SW 1271 (cell line): ENCODE data around the gene RTP5.

Experiments
- DNase-seq, 2 experiments: peaks; one replicate each; lab custom pipeline; 2025; lab: John Stamatoyannopoulos, UW

Gene RTP5

GRCh38 chr2:241843321-241844065 is 26.0 kb upstream of the RTP5 start:
- DNase-seq, result no peak

DNA sequence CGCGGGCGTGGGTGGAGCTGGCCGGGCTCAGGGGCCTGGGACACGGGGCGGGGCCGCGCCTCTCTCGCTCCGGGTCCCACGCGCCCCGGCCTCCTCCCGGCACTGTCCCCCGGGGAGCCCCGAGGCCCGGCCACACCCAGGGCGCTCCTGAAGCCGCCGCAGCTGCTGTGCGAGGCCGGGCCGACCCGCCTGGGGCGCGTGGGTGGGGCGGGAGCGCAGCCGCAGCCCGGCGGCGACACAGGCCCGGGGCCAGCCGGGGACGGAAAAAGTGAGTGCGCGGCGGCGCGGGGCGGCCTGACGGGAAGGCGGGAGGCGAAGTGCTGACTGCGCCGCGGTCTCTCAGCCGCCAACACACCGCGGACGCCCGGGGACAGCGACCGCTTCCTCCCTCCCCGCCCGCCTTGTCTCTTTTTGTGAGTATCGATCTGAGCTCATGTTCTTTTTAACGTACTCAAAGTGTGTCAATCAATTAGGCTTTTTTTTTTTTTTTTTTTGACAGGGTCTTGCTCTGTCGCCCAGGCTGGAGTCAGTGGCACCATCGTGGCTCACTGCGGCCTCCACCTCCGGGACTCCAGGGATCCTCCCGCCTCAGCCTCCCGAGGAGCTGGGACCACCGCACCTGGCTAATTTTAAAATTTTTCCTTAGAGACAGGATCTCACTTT is 25.3 kb upstream of the RTP5 start:
- DNase-seq, result no peak

DNA sequence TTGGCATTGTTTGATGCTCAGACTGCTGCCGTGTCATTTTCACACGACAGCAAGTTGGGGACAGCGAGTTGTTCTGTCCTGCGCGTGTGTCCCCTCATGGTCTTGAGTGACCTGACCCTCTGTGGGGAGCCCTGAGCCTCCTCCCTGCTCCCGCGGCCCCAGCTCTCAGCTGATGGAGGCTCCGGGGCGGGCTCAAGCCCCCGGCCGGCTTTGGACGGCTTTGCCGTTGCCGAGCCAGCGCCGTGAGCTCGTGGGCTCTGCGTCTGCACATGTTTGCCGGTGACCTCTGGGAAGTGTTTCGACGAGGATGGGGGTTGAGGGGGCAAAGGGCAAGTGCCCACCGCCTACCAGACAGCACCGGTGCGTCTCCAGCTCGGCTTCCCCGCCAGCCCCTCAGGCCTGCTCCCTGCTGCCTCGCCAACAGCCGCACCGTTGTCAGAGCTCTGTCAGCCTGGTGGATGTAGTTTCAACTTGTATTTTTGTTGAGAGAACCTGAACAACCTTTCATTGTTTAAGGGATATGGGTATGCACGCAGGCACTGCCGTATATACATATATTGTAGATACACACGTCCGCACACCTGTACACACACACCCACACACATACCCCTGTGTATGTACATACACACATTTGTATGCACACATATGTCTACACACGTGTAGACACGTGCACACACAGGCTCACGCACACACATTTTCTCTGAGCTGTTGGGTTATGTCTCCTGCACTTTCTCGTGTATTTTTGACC is 24.5 kb upstream of the RTP5 start:
- DNase-seq, result no peak

GRCh38 chr2:241846406-241846805 is 23.1 kb upstream of the RTP5 start:
- no peak for DNase-seq

DNA sequence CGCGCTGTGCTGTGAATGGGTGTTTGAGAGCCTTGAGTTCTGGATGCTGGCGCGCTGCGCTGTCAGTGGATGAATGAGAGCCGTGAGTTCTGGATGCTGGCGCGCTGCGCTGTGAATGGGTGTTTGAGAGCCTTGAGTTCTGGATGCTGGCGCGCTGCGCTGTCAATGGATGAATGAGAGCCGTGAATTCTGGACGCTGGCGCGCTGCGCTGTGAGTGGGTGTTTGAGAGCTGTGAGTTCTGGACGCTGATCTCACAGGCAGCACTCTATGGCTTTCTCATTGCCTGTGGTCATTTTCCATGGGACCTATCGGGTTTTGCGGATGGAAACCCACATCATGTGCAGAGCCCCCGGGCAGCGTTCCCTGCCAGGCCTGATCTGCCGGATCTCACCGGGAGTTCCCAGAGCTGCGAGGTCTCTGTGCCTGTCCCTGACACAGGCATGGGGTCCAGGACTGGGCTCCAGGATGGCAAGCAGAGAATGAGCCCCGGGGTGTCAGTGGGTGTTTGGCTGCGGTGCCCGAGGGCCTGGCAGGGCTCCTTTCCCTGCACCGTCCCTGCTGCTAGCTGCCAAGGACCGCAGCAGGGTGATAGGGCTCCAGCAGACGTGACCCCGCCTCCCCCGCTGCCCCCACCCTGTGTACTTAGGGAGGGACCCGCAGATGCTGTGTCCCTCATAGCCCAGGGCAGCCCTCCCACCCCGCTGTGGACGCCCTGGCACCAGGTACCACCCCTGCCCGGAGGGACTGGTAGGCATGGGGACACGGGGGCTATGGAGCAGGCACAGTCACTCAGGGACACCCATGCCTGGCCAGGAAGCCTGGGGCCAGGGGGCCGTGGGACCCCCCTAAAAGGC is 20.5 kb upstream of the RTP5 start:
- no peak for DNase-seq

DNA sequence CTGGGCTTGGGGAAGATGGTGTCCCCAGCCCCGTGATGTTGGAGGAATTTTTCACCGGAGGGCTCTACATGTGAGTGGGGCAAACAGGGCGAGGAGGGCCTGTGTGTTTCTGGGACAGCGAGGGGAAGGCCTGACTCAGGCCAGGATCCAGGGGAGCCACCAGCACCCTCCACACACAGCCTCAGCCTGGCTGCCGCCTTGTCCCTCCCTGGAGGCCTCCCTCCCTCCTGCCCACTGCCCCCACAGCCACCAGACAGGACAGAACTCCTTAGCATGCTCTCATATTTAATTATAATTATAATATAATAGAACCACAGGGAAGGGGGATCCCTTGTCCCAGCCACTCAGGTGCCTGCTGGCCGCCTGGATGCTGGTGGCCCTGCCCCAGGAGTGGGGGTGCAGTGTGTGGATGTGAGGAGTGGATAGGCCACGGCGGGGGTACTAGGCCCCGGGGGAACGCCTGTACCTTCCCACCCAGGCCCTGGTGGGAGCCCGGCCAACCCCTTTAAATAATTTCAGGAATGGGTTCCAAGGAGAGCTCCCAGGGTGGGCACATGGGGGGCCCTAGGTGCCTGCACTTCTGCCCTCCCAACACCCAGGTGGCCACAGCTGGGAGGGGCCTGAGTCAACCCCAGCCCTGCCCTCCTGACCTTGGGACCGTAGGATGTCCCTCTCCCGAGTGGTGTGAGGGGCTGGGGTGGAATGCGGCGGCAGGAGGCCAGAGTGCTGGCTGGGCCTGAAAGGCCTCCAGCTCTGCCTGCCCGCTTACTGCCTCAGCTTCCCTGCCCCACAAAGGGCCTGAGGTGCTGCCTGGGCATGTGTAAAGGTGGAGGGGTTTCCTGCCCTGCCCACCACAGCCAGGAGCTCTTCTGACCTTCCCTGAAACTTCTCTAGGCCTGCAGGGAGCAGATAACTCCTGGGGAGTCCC is 19.6 kb upstream of the RTP5 start:
- no peak for DNase-seq

DNA sequence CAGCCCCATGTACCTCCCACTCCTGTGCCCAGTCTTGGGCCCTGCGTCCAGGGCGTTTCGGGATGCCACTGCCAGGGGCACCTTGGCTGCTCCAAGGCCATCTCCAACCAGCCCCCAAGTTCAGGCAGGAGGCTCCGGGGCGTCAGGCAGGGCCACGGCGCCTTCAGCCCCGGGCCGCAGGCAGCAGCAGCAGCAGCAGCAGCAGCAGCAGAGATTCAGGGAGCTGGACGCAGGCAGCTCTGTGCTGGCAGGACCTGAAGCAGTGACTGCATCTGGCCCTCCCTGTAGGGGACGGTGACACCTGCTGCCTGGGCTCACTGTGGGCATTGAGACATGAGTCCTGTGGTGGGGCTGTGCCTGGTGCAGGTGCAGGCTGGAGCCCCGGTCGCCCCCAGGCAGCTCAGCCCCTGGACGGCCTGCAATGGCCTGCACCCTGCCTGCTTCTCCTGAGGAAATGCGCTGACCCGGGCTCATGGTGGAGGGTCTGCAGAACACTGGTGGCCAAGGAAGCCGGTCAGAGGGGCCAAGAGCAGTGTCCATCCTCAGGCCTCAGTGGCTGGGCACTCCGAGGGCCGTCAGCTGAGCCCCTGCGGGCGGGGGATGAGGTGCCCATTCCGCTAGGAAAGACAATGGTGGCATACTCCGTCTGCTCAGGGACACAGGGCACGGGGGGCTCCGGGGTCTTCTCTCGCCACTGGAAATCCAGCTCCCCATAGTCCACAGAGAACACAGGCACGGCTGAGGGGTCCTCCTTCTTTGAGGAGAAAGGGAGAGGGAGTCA is 18.8 kb upstream of the RTP5 start:
- DNase-seq, result no peak

GRCh38 chr2:241851325-241852115 is 18.0 kb upstream of the RTP5 start:
- DNase-seq, result no peak

DNA sequence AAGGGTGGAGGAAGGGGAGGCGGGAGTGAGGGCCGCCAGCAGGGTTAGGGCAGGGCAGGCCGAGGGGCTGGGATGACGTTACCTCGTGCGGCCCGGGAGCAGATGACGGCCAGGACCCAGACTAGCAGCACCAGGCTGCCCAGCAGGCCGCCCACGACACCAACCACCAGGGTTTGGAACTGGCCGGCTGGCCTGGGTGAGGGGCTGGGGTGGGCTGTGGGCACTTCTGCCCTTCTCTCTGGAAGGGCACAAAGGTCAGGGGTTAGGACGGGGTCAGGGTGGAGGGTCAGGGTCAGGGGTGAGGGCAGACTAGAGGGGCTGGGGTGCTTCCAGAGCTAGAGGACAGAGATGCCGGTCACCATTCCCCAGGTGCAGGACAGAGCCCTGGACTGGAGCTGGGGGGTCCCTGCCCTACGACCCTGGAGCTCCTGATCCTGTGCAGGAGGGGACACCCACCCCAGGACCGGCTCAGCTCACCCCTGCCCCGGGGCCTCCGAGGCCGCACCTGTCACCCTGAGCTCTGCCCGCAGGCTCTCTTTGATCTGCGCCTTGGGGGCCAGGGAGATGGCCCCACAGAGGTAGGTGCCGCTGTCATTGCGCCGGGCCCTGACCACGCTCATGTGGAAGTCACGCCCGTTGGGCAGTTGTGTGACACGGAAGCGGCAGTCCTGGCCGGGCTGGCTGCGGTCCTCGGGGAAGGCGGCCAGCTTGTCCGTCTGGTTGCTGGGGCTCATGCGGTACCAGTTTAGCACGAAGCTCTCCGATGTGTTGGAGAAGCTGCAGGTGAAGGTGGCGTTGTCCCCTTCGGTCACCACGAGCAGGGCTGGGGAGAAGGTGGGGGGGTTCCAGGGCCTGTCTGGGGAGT is 17.2 kb upstream of the RTP5 start:
- no peak for DNase-seq

GRCh38 chr2:241852981-241853631 is 16.4 kb upstream of the RTP5 start:
- DNase-seq, result no peak

GRCh38 chr2:241853651-241854341 is 15.7 kb upstream of the RTP5 start:
- no peak for DNase-seq

GRCh38 chr2:241854342-241855244 is 14.9 kb upstream of the RTP5 start:
- no peak for DNase-seq

DNA sequence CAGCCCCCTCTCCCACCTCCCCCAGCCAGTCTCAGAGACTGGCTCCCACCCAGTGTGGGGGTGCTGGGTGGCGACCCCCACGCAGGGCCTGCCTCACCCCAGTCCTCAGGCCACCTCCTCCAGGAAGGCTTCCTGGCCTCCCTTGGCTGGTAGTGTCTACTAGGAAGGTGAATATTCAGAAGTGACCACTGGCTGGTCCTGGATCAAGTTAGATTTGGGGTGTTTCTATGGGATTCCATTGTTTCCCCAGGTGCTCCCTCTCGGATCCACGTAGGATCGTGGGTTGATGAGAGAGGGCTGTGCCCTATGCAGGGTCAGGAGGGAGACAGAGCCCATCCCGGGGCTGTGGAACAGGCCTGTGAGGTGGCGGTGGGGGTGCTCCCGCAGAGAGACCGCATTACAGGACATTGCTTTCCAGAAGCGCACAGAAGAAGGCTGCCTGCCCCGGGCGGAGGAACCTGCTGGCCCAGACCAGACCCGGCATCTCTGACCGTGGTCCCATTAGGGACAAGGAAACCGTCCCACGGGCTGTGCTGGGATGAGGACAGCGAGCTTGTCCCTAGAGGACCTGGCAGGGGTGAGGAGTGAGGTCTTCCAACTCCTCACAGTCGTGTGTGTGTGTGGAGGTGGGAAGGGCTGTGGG is 14.2 kb upstream of the RTP5 start:
- DNase-seq, result no peak

- no peak for DNase-seq
These were observed 13.6 kb upstream of the RTP5 start for GRCh38 chr2:241855888-241856422.

DNA sequence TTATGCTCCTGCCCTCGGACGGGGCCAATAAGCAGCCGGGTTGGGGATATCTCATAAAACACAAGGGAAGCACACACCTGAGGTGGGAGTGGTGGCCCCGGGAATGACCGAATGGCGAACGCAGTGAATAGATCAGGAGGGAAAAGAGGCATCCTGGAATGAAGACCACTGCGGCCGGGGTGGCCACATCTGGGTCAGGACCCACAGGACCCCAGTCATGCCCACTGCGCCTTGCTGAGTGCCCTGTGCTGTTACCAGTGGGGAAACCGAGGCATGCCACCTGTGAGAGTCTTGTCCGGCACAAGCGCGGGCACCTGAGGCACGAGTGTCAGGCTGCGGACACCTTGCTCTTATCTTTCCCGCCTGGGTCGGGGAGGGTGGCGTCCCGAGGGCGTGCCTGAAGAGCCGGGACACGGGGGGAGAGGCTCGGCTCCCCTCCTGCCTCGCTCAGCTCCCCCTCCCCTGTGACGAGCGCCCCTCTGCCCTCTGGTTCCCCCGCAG is 12.4 kb upstream of the RTP5 start:
- no peak for DNase-seq
